Suprapubic skin (tissue), 4 donors: Measurements from ENCODE around the gene OR2F2.

Experiments
- POLR2A ChIP-seq, 2 donors: fragments of 450-650 bp; IDR thresholded peaks; one replicate each; pipeline ENCODE4 v1.6.1; 2017; ENCODE audit warnings: antibody characterized with exemption in 2 of 2, mild to moderate bottlenecking in 2 of 2, moderate library complexity in 2 of 2
- POLR2AphosphoS5 ChIP-seq, 3 donors: sonication (generic); formaldehyde crosslinking; IDR thresholded peaks; one replicate each; pipeline ENCODE4 v1.6.1; 2017; ENCODE audit warnings: antibody characterized with exemption in 3 of 3
- TF ChIP-seq, protein P1 (sequence below), 2 donors: fragments of 200-600 bp in 1 of 2; fragments of 450-650 bp in 1 of 2; sonication (generic) in 1 of 2; IDR thresholded peaks; one replicate each; pipeline ENCODE4 v1.5.1; 2016 to 2019; ENCODE audit warnings: antibody characterized with exemption in 2 of 2, mild to moderate bottlenecking in 1 of 2, moderate library complexity in 1 of 2

DNA sequence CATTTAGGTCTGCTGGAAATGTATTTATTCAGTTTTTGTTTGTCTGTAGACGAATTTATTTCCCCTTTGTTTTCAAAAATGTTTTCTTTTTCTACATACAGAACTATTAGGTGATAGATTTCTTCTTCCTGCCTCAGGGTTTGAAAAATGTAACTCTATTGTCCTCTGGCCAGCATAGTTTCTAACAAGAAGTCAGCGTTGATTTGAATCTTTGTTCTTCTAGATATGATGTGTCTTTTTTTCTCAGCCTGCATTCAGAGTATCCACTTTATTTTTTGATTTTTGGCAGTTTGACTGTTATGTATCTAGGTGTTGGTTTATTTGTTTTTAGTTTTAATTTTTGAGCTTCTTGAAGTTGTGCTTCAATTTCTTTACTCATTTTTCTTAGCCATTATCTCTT is 12.1 kb downstream of the OR2F2 start:
- TF ChIP-seq, protein P1, sequence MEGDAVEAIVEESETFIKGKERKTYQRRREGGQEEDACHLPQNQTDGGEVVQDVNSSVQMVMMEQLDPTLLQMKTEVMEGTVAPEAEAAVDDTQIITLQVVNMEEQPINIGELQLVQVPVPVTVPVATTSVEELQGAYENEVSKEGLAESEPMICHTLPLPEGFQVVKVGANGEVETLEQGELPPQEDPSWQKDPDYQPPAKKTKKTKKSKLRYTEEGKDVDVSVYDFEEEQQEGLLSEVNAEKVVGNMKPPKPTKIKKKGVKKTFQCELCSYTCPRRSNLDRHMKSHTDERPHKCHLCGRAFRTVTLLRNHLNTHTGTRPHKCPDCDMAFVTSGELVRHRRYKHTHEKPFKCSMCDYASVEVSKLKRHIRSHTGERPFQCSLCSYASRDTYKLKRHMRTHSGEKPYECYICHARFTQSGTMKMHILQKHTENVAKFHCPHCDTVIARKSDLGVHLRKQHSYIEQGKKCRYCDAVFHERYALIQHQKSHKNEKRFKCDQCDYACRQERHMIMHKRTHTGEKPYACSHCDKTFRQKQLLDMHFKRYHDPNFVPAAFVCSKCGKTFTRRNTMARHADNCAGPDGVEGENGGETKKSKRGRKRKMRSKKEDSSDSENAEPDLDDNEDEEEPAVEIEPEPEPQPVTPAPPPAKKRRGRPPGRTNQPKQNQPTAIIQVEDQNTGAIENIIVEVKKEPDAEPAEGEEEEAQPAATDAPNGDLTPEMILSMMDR (IDR thresholded peaks at IDR 0.05): no peak
- no peak for TF ChIP-seq POLR2A (IDR thresholded peaks at IDR 0.05)
- TF ChIP-seq POLR2AphosphoS5 (IDR thresholded peaks at IDR 0.05): no peak
